H4 (cell line): ENCODE results near the gene ABCF3. TPM values are rescaled to one million over a fixed set of nuclear protein-coding genes. Genes with fewer than 3 reads are reported as not detected.
A peak's percentile ranks its signal among the peaks of the same experiment; 100 is the strongest.
"Not testable (repeated sequence)": the region's sequence is repeated elsewhere in the genome, so short reads cannot be mapped to it uniquely, and the experiment has no call there.

ENCODE experiments used
- DNase-seq: peaks from one replicate; pipeline ENCODE4 v3.0.0-alpha.2; 2015; ENCODE audit warnings: low spot score
- total RNA-seq: library from RNA; depleted of rRNA; stranded (reverse); fragments of >200 nt; shearing (Covaris generic); gene quantifications from 2 replicates; pipeline ENCODE4 v1.2.3, GENCODE V29; 2014; rRNA removed

ABCF3 gene
- 18.5 and 36.8 TPM in 2 replicates for total RNA-seq

- no peak for DNase-seq
Observed at GRCh38 chr3:184186184-184186901, at the start of gene ABCF3. TSS of gene ABCF3 (plus strand) at chr3:184186199. CDS start at chr3:184186208, 9 bp downstream.

- DNase-seq, result no peak
Observed at GRCh38 chr3:184140436-184140835, 45.6 kb upstream of the ABCF3 start.

- DNase-seq, result no peak
Observed at GRCh38 chr3:184142199-184142598, 43.8 kb upstream of the ABCF3 start.

GRCh38 chr3:184143327-184143726 is 42.7 kb upstream of the ABCF3 start:
- DNase-seq, result no peak

- DNase-seq, result no peak
Observed at GRCh38 chr3:184144505-184144904, 41.5 kb upstream of the ABCF3 start.

GRCh38 chr3:184145111-184145524 is 40.9 kb upstream of the ABCF3 start:
- peak; percentile 61 for DNase-seq

- no peak for DNase-seq
Observed at GRCh38 chr3:184145751-184146270, 40.2 kb upstream of the ABCF3 start.

- no peak for DNase-seq
Observed at GRCh38 chr3:184148076-184148475, 37.9 kb upstream of the ABCF3 start.

- no peak for DNase-seq
Observed at GRCh38 chr3:184149123-184149522, 36.9 kb upstream of the ABCF3 start.

GRCh38 chr3:184149770-184150169 is 36.2 kb upstream of the ABCF3 start:
- not testable (repeated sequence) for DNase-seq

GRCh38 chr3:184154885-184155643 is 30.9 kb upstream of the ABCF3 start, which contains the start of gene DVL3:
TSS of gene DVL3 (plus strand) at chr3:184155377. CDS start at chr3:184155636, 259 bp downstream.
- DNase-seq, result peak; percentile 47

GRCh38 chr3:184155644-184156521 is 30.1 kb upstream of the ABCF3 start:
- no peak for DNase-seq

GRCh38 chr3:184156522-184156955 is 29.5 kb upstream of the ABCF3 start:
- DNase-seq, result no peak

- DNase-seq, result no peak
Observed at GRCh38 chr3:184157206-184157605, 28.8 kb upstream of the ABCF3 start.

GRCh38 chr3:184158404-184158803 is 27.6 kb upstream of the ABCF3 start:
- DNase-seq, result no peak

GRCh38 chr3:184160456-184160855 is 25.5 kb upstream of the ABCF3 start:
- no peak for DNase-seq

GRCh38 chr3:184162571-184163070 is 23.4 kb upstream of the ABCF3 start:
- not testable (repeated sequence) for DNase-seq

- no peak for DNase-seq
Observed at GRCh38 chr3:184164648-184165330, 21.2 kb upstream of the ABCF3 start.

- no peak for DNase-seq
Observed at GRCh38 chr3:184165543-184165942, 20.5 kb upstream of the ABCF3 start.

GRCh38 chr3:184166671-184167070 is 19.3 kb upstream of the ABCF3 start:
- no peak for DNase-seq

GRCh38 chr3:184167786-184168185 is 18.2 kb upstream of the ABCF3 start:
- no peak for DNase-seq
